ENCODE results near the gene MXRA8.

Gene MXRA8

DNA sequence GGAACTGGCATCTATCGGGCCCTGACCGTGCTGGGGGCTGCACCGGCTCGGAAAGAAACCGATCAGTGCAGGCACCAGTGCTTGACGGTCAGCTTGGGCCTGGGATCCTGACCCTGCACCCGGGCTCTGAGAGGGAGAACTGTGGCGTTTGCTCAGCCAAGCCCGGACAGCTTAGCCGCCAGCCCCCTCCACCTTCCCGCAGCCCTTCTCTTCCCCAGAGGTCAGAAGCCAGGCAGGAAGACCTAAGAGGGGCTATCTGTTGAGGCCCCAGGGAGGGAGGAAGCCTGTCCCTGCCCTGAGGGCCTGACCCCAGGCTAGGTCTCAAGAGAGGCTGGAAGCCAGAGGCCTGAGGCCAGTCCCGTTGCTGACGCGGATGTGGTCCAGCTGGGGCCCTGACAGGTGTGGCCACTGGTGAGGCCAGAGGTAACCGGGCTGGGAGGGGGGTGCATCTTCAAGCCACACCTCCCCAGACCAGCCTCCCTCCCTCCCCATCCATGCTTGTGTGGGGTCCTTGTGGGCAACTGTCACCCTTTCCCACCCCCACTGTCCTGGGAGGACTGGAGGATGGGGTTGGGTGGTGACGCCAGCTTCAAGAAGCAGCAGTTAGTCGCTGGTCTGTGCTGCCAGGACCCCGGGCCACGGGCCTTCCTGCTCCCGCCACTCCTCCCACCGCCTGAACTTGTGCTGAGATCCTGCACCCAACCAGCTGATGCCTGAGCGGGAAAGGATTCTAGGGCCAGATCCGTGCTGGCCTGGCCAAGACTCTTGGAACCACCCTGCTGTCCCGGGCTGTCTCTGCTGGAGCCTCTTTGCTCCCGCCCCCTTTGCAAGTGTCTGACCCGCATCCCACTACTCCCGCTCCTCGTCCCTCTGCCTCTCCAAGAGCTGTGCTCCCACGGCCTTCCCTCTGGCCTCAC is 6.6 kb downstream of the MXRA8 start:
- DNase-seq (ENCODE audit: insufficient read length, low spot score), result no peak
- no peak for FAIRE-seq

DNA sequence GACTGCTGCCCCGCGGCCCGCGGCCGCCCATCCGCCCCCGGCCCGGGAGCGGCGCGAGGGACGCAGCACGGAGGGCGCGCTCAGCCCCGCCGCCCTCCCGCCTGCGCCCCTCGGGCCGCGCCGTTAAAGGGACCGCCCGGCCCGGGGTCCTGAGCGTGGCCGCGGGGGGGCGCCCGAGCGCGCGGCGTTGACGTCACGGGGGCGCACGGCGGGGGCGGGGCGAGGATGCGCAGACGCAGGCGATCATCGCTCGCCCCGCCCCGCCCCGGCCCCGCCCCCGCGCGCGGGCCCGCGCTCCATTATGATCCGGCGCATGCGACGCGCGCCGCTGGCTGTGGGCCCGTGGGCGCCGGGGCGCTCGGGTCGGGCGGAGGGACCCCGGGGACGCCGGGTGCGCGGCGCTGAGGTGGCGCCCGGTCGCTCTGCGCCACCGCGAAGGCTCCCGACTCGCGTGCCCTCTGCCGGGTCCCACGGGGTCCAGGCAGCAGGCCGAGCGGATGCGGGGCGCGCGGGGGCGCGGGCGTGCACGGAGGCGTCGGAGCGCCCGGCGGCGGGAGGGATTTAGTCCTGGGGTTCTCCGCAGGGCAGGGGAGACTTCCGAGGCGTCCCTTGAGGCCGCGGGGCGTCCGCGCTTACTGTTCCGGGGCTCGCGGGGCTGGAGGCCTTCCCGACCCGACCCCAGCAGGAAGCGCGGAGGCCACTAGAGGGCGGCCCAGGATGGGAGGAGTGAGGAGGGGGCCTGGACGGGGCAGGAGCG is 8.9 kb downstream of the MXRA8 start, which contains the start of gene DVL1:
TSS of gene DVL1 (minus strand) at position 163 of the 757 bp plus-strand sequence. CDS start 353 bp downstream, outside the sequence.
- FAIRE-seq (no peak), DNase-seq (ENCODE audit: insufficient read length, low spot score) (peak; percentile 41)

DNA sequence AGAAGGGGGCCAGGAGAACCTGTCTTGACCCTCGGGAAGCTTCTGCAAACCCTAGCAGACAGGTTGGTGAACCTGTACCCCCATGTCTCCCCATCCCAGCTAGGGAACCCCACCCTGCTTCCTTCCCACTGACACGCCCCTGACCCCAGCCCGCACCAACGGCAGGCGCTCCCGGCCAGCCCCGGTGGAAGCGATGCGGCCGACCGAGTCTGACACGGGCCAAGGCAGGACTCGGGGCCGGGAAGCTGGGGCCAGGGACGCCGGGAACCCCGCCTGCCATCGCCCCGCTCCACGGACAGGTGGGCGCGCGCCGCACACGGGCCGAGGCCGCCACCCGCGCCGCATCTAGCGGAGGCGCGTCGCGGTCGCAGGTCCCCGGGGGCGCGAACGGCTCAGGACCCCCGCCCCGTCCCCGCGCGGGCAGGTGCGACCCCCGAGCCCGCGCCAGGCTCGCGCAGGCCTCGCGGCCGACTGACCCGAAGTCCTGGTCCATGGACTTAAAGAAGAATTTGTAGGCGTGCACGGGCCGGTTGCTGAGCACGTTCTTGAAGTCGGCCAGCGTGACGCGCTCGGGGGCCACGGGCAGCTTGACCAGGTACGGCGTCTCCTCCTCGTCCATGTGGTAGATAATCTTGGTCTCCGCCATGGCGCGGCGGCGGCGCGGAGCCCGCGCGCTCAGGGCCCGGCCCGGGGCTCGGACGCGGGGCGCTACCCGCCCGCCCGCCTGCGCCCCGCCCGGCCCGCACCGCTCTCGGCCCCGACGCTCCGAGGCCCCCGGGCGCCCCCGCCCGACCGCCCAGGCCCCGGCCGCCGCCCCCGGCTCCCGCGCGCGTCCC is 9.7 kb downstream of the MXRA8 start:
- no peak for FAIRE-seq

GRCh38 chr1:1347663-1348419 is 10.5 kb downstream of the MXRA8 start:
- DNase-seq (ENCODE audit: insufficient read length, low spot score) (peak; percentile 41), FAIRE-seq (no peak)

More for the DNA sequence above, 9.7 kb downstream of the MXRA8 start:
- no peak for DNase-seq (ENCODE audit: insufficient read length, low spot score)

DNA sequence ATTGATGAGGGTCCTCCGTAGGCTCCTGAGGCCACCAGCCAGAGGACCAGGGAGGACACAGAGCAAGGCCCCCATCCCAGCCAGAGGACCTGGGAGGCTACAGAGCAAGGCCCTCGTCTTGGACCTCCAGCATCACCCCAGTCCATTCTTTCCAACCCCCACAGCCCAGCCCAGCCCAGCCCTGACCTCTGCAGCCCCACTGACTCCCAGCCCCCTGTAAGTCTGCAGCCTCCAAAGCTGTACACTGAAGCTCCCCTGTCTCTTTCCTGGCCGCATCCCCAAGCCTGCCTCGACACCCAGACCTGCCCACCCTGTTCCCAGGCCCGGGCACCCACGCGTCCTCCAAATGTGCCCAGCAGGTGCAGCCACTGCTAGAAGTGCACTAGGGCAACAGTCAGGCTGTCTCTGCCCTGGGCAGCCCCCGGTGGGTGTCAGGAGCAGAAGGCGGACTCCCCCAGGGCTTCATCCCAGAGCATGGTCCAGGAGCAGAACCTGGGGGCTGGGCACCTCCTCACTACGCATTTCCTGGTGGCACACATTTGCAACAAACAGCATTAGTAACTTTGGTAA is 11.2 kb downstream of the MXRA8 start:
- FAIRE-seq, result no peak
- no peak for DNase-seq (ENCODE audit: insufficient read length, low spot score)

DNA sequence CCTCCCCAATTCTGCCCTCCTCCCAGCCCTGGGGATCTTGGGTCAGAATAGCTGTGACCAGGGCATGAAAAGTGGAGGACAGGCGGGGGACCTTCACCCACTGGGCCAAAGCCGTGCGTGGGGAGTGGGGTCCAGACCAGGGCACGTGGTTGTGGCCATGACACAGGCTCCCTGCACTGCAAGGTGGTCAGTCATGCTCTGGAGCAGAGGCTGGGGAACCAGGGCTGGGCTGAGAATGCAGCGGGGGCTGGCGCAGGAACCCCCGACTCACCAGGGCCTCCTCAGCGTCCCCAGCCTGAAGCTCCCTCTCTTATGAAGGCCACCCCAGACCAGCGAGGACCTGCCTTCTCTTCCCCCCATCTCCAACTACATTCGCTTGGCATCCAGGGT is 11.9 kb downstream of the MXRA8 start:
- DNase-seq (ENCODE audit: insufficient read length, low spot score) (no peak), FAIRE-seq (no peak)

DNA sequence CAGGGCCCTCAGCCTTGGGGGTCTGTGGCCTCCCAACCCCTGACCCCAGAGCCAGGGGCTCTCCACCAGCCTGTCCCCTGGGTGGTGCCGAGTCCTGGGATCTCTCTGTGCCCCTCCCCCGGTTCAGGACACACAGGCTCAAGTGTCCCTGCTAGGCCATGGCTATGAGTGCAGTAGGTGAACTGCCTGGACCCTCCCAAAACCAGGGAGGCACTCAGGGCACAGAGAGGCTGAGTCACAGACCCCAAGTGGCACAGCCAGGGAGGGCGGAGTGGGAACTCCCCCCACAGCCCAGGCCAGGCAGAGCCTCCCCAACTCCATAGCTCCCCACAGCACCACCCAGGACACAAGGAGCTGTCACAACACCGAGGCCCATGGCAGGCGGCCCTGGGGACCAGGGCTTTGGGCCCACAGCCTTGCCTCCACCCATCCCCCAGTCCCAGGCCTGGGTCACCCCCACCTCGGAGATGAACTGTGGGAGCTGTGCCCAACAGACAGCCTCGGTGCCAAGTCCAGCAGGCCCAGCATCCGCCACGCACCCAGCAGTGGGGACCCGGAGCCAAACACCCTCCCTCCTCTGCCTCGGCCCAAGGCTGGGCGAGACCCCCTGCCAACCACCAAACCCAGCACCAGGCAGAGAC is 12.4 kb downstream of the MXRA8 start:
- no peak for FAIRE-seq

DNA sequence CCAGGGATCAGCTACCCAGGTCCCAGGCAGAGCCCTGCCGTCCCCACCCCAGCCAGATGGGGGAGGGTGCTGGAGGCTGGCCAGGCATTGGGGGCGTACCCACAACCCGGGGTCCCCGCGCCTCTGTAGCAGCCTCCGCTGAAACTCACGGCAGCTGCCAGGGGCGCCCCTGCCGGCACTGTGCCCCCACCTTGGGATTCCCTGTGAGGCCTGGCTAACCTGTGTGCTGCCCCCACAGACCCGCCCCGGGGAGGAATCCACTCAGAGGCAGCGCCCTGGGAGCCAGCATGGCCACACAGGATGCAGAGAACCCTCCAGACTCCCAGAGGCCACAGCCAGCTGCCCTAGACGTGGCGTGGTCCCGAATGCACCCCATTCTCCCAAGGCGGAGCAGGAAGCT is 13.0 kb downstream of the MXRA8 start:
- DNase-seq (ENCODE audit: insufficient read length, low spot score) (no peak), FAIRE-seq (no peak)

More for the DNA sequence above, 12.4 kb downstream of the MXRA8 start:
- no peak for DNase-seq (ENCODE audit: insufficient read length, low spot score)

- peak; percentile 38 for FAIRE-seq
- DNase-seq (ENCODE audit: insufficient read length, low spot score), result peak; percentile 43
These were observed 13.5 kb downstream of the MXRA8 start for GRCh38 chr1:1344655-1345361.

DNA sequence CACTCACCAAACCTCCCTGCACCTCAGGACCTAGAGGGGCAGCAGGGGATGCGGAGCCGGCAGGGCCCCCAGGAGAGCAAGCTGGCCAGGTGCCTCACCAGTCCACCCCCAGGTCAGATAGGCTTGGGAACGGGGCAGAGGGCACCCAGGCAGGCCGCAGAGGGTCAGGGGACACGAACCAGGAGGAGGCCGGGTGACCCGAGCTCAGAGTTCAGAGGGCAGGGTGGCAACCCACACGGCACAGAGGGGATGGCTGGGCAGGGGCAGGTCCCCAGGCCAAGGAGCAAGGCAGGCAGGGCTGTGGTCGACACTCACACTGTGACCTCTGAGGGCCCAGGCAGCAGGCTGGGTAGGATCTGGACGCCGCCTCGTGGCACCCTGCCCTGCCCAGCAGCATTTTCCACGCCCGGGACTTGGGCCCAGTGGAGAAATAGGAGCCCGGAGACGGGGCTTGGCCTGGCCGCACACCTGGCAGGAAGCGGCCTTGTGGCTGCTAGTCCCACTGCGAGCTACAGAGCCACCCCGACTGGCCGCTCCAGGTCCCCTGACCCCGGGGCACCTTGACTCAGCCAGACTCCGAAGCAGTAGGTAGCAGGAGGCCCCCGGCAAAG is 14.4 kb downstream of the MXRA8 start:
- FAIRE-seq (no peak), DNase-seq (ENCODE audit: insufficient read length, low spot score) (no peak)

GRCh38 chr1:1342584-1343115 is 15.7 kb downstream of the MXRA8 start:
- DNase-seq (ENCODE audit: insufficient read length, low spot score) (no peak), FAIRE-seq (no peak)

GRCh38 chr1:1342061-1342562 is 16.2 kb downstream of the MXRA8 start:
- FAIRE-seq (no peak), DNase-seq (ENCODE audit: insufficient read length, low spot score) (no peak)

DNA sequence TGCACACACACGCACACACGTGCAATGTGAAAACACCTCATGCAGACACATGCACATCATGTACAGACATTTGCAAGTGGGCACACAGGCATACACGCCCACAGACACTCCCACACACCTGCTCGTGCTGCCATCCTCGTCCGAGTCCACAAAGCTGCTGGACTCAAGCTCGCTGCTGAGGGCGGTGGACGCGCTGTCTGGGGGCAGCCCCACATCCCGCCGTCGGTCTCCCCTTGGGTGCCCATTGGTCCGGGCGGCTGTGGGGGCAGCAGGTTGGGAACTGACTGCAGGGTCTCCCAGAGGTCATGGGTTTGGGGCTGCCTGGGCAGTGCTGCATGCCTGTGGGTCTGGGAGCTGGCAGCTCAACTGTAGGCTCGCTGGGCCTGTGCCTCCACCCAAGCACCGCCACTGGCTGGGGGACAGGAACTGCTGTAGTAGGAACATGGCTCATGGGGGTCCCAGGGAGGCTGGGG is 16.8 kb downstream of the MXRA8 start:
- no peak for DNase-seq (ENCODE audit: insufficient read length, low spot score)
- FAIRE-seq, result no peak

- DNase-seq (ENCODE audit: insufficient read length, low spot score) (no peak), FAIRE-seq (peak; percentile 91)
These were observed 17.4 kb downstream of the MXRA8 start for GRCh38 chr1:1340791-1341548.

DNA sequence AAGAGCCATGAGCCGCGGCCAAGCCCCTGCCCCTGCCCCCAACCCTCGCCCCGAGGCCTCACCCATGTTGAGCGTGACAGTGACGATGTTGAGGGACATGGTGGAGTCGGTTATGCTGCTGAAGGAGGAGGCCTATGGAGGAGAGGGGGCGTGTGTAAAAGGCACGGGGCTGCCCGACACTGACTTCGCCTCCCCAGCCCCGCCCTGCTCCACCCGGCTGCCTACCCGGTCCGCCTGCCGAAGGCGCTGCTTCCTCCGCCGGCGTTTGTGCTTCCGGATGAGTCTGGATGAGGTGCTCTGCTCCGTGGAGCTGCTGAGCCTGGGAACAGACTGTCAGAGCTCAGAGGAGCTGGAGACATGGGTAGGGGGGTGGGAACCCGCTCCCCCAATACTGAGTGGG is 18.2 kb downstream of the MXRA8 start:
- DNase-seq (ENCODE audit: insufficient read length, low spot score) (no peak), FAIRE-seq (no peak)

DNA sequence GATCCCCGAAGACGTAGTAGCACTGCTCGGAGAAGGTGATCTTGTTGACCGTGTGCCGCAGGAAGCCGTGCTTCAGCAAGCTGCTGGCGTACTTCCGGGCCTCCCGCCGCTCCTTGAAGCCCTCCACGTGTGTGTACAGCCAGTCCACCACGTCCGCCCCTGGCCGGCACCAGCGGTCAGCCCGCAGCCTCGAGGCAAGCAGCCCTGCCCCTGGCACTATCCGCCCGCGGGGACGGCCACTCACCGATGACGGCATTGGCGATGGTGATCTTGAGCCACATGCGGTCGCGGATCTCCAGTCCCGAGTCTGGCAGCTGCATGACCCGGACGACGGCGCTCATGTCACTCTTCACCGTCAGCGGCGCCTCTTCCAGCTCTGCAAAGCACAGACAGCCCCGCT is 20.1 kb downstream of the MXRA8 start:
- FAIRE-seq (no peak), DNase-seq (ENCODE audit: insufficient read length, low spot score) (no peak)

- no peak for FAIRE-seq
- no peak for DNase-seq (ENCODE audit: insufficient read length, low spot score)
These were observed 20.6 kb downstream of the MXRA8 start for GRCh38 chr1:1337793-1338147.
